GOT3 (cell line): ENCODE measurements around the gene NEK10.
A peak's percentile ranks its signal among the peaks of the same experiment; 100 is the strongest.

Source experiments
- DNase-seq: peaks from one replicate; lab custom pipeline; 2025; ENCODE audit warnings: mixed read lengths; lab: John Stamatoyannopoulos, UW

NEK10 gene

GRCh38 chr3:27176256-27176655 is 192.9 kb downstream of the NEK10 start:
- no peak for DNase-seq

- no peak for DNase-seq
Measured at GRCh38 chr3:27174530-27174929, 194.7 kb downstream of the NEK10 start.

DNA sequence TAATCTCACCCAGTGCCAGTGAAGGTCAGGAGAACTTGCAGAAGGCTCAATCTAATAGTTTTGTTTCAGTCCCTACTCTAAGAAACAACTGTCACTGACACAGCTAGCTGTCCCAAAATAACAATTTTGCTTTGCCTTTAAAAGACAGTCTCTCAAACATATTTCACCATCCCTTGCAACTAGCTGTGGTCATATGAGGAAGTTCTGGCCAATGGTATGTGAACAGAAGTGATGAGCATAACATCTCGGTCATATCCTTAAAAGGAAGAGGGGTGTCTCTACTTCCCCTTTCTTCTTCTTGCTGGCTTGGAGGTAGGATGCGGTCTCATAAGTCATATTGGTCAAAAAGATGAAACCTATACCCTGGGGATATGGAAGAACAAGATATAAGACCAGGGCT is 198.1 kb downstream of the NEK10 start:
- DNase-seq = no peak

DNA sequence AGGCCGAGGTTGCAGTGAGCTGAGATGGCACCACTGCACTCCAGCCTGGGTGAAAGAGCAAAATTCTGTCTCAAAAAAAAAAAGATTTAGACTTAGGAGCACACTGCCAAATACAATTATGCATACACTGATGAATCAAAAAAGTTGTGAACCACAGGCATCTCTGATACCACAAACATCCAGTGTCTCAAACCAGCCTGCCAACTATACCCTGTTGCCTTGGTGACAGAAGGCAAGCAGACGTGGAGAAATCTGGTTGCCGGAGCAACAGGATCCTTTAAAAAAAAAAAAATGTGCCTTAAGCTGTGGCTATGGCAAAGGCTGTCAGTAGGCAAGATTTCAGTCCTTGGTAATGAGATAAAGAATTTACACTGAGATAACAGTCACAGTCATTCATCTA is 202.3 kb downstream of the NEK10 start:
- DNase-seq = peak; percentile 53

GRCh38 chr3:27165321-27165721 is 203.9 kb downstream of the NEK10 start:
- DNase-seq = no peak

DNA sequence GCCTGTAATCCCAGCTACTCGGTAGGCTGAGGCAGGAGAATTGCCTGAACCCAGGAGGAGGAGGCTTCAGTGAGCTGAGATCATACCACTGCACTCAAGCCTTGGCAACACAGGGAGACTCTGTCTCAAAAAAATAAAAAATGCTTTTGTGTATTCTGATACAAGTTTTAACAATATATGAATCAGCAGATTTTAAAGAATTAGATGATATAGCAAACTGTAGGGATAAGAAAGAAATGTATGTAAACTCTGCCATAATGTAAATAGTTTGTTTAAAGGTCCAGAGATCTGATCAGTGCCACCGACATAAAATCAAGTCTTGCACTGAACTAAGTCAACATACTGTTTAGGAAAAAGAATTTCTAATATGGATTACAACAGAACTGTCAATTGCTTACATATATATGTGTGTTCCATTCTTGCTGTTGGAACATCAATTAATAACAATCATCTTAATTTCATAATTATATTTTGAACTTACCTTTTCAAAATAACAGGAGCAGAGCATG is 208.3 kb downstream of the NEK10 start:
- DNase-seq = no peak

- no peak for DNase-seq
Measured at GRCh38 chr3:27160146-27160545, 209.0 kb downstream of the NEK10 start.

- DNase-seq = no peak
Measured at GRCh38 chr3:27147215-27147614, 222.0 kb downstream of the NEK10 start.

- DNase-seq = no peak
Measured at GRCh38 chr3:27146786-27147185, 222.4 kb downstream of the NEK10 start.

DNA sequence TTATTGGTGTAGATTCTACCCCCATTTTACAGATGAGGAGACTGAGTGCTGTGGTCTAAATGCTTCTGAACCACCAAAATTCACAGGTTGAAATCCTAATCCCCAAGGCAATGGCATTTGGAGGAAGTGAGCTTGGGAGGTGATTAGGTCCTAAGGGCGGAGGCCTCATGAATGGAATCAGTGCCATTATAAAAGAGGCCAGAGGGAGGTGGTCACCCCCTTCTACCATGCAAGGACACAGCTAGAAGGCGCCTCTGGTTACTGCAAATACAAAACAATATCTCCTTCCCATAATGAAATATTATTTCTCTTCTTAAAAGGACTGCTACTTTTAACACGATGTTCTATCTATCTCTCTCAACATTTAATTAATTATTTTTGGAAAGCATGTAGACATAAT is 223.5 kb downstream of the NEK10 start:
- no peak for DNase-seq

- no peak for DNase-seq
Measured at GRCh38 chr3:27141668-27142067, 227.5 kb downstream of the NEK10 start.

DNA sequence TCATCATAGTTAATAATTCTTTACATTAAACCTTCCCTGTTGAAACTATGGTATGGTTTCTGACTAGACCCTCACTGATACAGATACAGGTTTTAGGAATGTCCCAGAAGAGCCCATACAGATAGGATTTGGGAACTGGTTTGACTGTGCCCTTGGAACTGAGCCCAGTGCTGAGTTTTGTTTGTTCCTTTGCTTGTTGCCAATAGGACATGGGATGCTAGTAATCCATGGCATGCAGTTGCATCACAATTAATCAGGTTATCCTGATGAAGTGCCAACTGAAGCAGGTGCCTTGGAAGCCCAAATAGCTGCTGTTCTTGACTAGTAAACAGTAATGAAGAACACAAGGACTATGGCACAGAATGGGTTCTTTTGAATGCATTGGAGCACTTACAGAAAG is 230.6 kb downstream of the NEK10 start:
- DNase-seq = no peak

DNA sequence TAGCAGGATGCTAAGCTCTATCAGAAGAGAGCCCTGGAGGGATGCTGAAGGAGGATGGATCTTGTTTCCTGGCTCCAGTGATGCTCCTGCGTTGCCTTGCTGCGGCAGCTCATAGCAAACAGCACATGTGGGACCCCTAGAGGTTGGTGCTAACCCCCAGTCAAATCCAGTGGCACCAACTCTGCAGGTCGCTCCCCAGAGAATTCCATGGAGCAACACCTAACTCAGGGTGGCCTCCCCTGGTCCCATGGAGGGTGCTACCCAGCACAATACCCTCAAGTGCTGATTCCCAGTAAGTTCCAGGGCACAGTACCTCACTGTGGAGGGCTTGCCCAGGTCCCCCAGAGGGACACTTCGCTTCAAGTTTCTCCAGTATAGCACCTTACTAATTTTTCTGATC is 231.2 kb downstream of the NEK10 start:
- no peak for DNase-seq

DNA sequence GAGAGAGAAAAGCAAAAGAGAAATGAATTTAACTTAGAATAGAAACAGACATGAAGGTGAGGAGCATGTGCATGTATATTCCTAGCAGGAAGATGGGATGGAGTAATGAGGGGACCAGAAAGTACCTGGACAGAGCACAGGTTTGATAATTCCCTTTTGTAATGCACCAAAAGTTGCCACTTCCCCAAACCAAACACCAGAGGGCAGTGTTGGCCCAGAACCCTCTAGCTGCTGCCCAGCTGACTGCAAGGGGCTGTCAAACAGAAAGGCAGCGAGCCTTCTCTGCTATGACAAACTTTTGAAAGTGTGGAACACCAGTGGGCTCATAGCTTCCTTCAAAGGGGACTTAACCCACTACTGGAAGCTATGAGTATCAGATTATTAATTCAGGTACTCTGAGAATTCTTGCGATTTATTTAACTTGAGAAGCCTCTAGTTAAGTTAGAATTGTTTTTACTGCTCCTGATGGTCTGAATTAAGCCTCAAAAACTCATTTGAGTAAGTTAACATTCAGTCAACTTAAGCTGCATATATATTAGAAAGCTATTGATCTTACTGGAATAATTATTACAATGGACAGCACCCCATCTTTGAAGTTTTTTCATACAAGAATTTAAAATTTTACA is 234.9 kb downstream of the NEK10 start:
- DNase-seq = peak; percentile 4

DNA sequence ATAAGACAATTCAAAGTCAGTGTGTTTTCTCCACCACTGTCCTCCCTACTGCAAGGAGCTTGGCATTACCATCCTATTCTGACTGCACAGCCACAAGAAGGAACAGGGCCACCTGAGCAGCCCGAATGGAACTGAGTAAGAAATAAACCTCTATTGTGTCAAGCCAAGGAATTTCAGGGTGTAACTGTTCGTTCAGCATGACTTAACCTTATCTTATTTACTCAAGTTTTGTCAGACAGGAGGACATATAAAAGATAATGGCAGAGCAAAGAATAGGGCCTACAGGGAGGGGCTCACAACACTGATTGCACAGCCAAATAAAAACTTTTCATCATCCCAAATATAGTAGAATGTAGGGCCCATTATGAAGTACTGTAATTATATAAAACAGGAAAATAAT is 236.1 kb downstream of the NEK10 start:
- no peak for DNase-seq

DNA sequence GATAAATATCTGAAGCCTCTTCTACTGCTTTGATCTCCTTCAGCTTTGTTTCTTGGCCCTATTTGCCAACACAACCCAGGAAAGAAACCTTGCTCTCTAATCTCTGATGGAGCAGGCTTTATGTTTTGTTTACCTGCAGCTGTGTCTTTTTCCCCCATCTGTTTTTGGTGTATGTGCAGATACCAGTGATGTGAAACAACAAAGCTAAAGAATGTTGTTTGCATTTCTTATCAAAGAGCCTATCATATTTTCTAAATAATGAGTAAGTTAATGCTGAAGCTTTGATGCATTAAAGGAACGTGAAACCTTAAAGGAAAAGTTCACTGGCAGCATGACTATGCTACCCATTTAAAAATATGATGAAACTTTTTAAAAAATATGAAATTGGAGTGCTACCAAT is 238.4 kb downstream of the NEK10 start:
- DNase-seq = no peak

DNA sequence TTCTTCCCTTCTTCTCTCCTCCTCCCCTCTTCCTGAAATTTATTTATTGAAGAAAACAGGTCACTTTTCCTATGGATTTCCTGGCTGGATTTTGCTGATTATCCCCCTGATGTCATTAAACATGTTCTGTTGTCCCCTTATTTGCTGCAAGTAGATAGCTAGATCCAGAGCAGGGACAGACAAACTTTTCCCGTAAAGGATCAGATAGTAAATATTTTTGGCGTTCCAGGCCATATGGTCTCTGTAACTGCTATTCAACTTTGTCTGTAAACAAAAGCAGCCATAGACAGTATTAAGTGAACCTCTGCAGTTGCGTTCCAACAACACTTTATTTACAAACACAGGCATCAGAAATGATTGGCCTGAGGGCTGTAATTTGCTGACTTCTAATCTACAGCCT is 241.3 kb downstream of the NEK10 start:
- no peak for DNase-seq

DNA sequence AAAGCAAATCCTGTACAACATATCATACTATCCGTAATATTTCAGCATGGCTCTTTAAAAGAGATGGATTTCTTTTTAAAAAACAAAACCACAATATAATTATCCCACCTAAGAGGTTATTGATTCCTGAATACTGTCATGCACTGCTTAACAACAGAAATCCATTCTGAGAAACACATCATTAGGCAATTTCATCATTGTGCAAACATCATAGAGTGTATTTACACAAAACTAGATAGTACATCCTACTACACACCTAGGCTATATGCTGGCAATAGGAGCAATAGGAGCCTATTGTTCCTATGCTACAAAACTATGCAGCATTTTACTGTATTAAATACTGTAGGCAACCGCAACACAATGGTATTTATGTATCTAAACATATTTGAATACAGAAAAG is 242.0 kb downstream of the NEK10 start:
- no peak for DNase-seq

GRCh38 chr3:27125821-27126501 is 243.2 kb downstream of the NEK10 start:
- no peak for DNase-seq

- DNase-seq = no peak
Measured at GRCh38 chr3:27119639-27120038, 249.5 kb downstream of the NEK10 start.

DNA sequence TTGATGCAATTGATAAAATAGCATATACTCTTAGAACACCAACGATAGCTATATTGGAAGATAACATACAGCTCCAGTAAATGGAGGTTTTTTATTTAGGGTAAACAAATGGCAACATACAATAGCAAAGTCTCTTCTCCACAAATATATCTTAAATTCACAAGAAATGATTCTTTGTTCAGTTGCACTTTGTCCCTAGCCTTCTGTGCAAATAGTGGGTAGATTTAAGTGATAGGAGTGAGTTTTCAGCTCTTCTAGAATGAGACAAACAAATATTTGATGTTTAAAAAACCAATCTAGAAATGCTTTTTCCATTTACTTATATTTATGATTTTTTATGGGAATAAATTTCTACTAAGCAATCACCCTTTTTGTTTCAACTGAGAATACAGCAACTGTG is 253.8 kb downstream of the NEK10 start:
- DNase-seq = no peak

DNA sequence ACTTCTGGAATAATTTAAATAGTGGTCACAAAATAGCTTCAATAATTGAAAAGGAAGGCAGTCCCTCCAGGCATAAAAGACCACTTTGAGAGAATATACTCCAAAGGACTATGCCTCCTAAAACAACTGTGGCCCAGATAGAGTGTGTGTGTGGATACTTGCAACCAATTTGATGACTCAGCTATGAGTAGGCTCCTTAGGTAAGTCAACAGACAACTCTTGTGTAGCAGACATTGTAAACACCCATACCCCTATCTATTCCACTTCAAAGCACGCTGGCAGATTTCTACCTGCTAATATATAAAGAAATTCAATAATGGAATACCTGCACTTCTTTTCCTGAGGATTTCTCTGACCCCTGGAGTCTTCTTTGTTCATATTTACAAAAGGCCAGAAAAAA is 254.5 kb downstream of the NEK10 start:
- DNase-seq = no peak

DNA sequence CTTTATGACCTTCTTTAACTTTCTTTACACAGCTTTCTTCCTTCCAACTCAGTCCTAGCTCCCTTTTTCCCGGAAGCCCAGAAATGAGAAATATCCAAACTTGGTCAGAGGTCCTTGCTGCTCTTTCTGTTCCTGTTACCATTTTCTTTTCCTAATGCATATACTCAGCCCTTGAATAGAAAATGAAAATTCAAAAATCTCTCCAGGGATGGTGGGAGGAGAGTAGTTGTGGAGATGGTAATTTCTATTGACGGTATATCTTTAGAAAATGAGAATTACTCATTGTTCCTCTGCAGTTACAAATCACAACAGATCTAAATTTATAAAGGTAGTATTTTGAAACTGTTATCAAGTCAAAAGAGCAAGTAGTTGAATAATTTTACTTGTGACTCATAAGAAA is 255.1 kb downstream of the NEK10 start:
- DNase-seq = no peak

DNA sequence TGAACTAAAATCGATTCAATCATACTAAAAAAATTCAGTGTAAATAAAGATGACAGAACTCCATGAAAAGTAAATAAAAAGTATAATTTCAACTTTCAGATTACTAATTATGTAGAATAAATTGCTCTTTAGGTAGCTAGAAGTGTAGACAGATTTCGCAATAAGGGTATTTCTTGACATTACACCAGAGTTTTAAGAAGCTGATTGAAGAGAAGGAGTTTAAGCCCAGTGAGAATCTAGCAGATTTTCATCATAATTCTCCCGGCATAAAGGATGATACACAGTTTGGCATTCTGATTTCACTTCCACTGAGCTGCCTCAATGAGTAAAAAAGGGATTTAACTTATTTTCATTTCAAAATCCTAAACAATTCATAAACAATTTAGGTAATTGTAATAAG is 259.2 kb downstream of the NEK10 start:
- DNase-seq = no peak
